OCI-LY7 (cell line): Measurements from ENCODE around the gene NAA40. TPM values are rescaled to one million over a fixed set of nuclear protein-coding genes. Genes with fewer than 3 reads are reported as not detected.

Experiments used
- BruUV-seq: library from RNA; stranded (reverse); fragments of 400-500 nt; replicated peaks from 2 replicates; lab custom pipeline; 2021; lab: Mats Ljungman, UMichigan
- CTCF ChIA-PET: fragments of 300-600 bp; sonication (Branson Sonifier 250); formaldehyde crosslinking; loops from one replicate; lab custom pipeline; 2022; ENCODE audit warnings: antibody characterized with exemption; ENCODE audit not compliant: unreplicated experiment; lab: Charles Lee
- POLR2A ChIA-PET: fragments of 300-600 bp; sonication (Branson Sonifier 250); formaldehyde crosslinking; loops from one replicate; lab custom pipeline; 2022; ENCODE audit warnings: antibody characterized with exemption; lab: Charles Lee
- DNase-seq: peaks from one replicate; pipeline ENCODE4 v3.0.0-alpha.2; 2015; ENCODE audit warnings: low spot score
- H2AFZ ChIP-seq: fragments of 200-600 bp; sonication (generic), shearing (Covaris generic); 2 replicates; pipeline ENCODE4 v1.6.1; 2014; ENCODE audit warnings: mild to moderate bottlenecking, antibody characterized with exemption, low read length, moderate library complexity
- H3K27ac ChIP-seq: fragments of 200-600 bp; sonication (generic); 2 replicates; pipeline ENCODE4 v1.5.1; 2014; ENCODE audit warnings: mixed run types, low read depth, mild to moderate bottlenecking, moderate library complexity, low read length, inconsistent platforms; ENCODE audit not compliant: poor library complexity, severe bottlenecking
- H3K36me3 ChIP-seq: fragments of 200-600 bp; sonication (generic); 2 replicates; pipeline ENCODE4 v1.6.1; 2014; ENCODE audit warnings: mild to moderate bottlenecking, antibody characterized with exemption, low read length, moderate library complexity, mixed read lengths; ENCODE audit not compliant: insufficient read depth
- H3K4me1 ChIP-seq: fragments of 200-600 bp; sonication (generic); 2 replicates; pipeline ENCODE4 v1.5.1; 2014; ENCODE audit warnings: mild to moderate bottlenecking, low read length; ENCODE audit not compliant: insufficient read depth, poor library complexity, severe bottlenecking
- H3K4me2 ChIP-seq: fragments of 200-600 bp; sonication (generic); 2 replicates; pipeline ENCODE4 v1.6.1; 2014; ENCODE audit warnings: mild to moderate bottlenecking, low read length
- H3K4me3 ChIP-seq: fragments of 200-600 bp; sonication (generic); 2 replicates; pipeline ENCODE4 v1.5.1; 2014; ENCODE audit warnings: mild to moderate bottlenecking, low read depth, low read length; ENCODE audit not compliant: poor library complexity, severe bottlenecking
- H3K79me2 ChIP-seq: fragments of 200-600 bp; sonication (generic); 2 replicates; pipeline ENCODE4 v1.6.1; 2016; ENCODE audit warnings: low read depth, mild to moderate bottlenecking, low read length, moderate library complexity, mixed read lengths; ENCODE audit not compliant: insufficient read depth
- H3K9me2 ChIP-seq: fragments of 200-600 bp; sonication (generic); 2 replicates; pipeline ENCODE4 v1.6.1; 2016; ENCODE audit warnings: mild to moderate bottlenecking, low read length, mixed read lengths; ENCODE audit not compliant: insufficient read depth
- H3K9me3 ChIP-seq: fragments of 200-600 bp; sonication (generic); 2 replicates; pipeline ENCODE4 v1.6.1; 2014; ENCODE audit warnings: mild to moderate bottlenecking, mixed run types, low read length, mixed read lengths
- H4K20me1 ChIP-seq: fragments of 200-600 bp; sonication (generic); 2 replicates; pipeline ENCODE4 v1.6.1; 2014; ENCODE audit warnings: mild to moderate bottlenecking, antibody characterized with exemption, low read length, moderate library complexity, mixed read lengths; ENCODE audit not compliant: insufficient read depth
- CTCF ChIP-seq: fragments of 200-600 bp; sonication (generic); conservative IDR thresholded peaks from 2 replicates; pipeline ENCODE4 v1.5.1; 2014; ENCODE audit warnings: mild to moderate bottlenecking, antibody characterized with exemption, low read length, moderate library complexity, mixed read lengths
- EZH2phosphoT487 ChIP-seq: fragments of 200-600 bp; sonication (generic); IDR thresholded peaks from 2 replicates; pipeline ENCODE4 v1.6.1; 2018; ENCODE audit warnings: low read depth, borderline replicate concordance, mild to moderate bottlenecking, mixed run types, antibody characterized with exemption, low read length, moderate library complexity, mixed read lengths
- intact Hi-C: fragments of 100-400 bp; cut with micrococcal nuclease; formaldehyde crosslinking; loops from one replicate; pipeline ENCODE4 v1.10.0; 2022; ENCODE audit not compliant: unreplicated experiment
- total RNA-seq, 2 experiments: library from RNA; depleted of rRNA in 1 of 2; stranded (reverse); fragments of >200 nt in 1 of 2; shearing (Covaris generic) in 1 of 2; gene quantifications; 2 replicates each; pipeline ENCODE4 v1.2.3, GENCODE V29; 2014 to 2022

NAA40 gene
- total RNA-seq, 2 experiments from 2014 or later: 24.5 to 45.5 TPM

- intact Hi-C loops: no loop called here
- H2AFZ ChIP-seq: no peak overlapping the region
- H3K9me2 ChIP-seq: no peaks in the 10 kb centered on the region
- H3K27ac ChIP-seq: no peak overlapping the region
- no peak for DNase-seq
- peaks cover 34% of the 10 kb centered on the region for H3K36me3 ChIP-seq
- 0 out of 2 replicates have a peak, but pooled peaks cover 5% of the 10 kb centered on the region for H4K20me1 ChIP-seq
- no peak overlapping the region for H3K4me3 ChIP-seq
- peaks cover 19% of the 10 kb centered on the region for H3K79me2 ChIP-seq
- no peaks in the 10 kb centered on the region for H3K9me3 ChIP-seq
- TF ChIP-seq CTCF: no peak
- TF ChIP-seq EZH2phosphoT487: no peak
- ChIA-PET POLR2A (interaction anchor here (0.6 kb wide), 1 partner anchor 52 kb away, joined by 3 read pairs; no protein-coding TSS in a partner anchor), CTCF (no interaction called here)
- H3K4me1 ChIP-seq: peaks cover 19% of the 10 kb centered on the region
- no peak overlapping the region for H3K4me2 ChIP-seq
- BruUV-seq: no TSS peak
These were observed 4.0 kb downstream of the NAA40 start for GRCh38 chr11:63942803-63943202.

GRCh38 chr11:63944987-63945386 lies 6.2 kb downstream of the NAA40 start:
- ChIA-PET POLR2A (interaction anchor here (0.9 kb wide), 1 partner anchor 106 kb away, joined by 3 read pairs; the partner anchor contains the start of gene MARK2), CTCF (interaction anchor here (2.6 kb wide), 1 partner anchor 108 kb away, joined by 17 read pairs; no protein-coding TSS in a partner anchor)
- peaks cover 12% of the 10 kb centered on the region for H3K4me1 ChIP-seq

More at GRCh38 chr11:63944987-63945386, 6.2 kb downstream of the NAA40 start:
- Histone ChIP-seq H3K4me3 (no peak overlapping the region), H3K9me2 (no peaks in the 10 kb centered on the region), H3K9me3 (no peaks in the 10 kb centered on the region), H3K36me3 (peaks cover 52% of the 10 kb centered on the region), H3K79me2 (peaks cover 10% of the 10 kb centered on the region; the same call in 1 of the 2 replicates), H3K4me2 (no peak overlapping the region), H2AFZ (no peak overlapping the region), H4K20me1 (0 out of 2 replicates have a peak, but pooled peaks cover 5% of the 10 kb centered on the region), H3K27ac (no peak overlapping the region)
- intact Hi-C loops: loop anchor here (1.0 to 5.0 kb wide), 2 partner anchors 38 to 108 kb away; no protein-coding TSS in a partner anchor
- no peak for DNase-seq
- BruUV-seq: no TSS peak
- no peak for TF ChIP-seq EZH2phosphoT487
- no peak for TF ChIP-seq CTCF
